Uterus (tissue), 4 donors: Measurements from ENCODE around the gene CPOX. TPM values are rescaled to one million over a fixed set of nuclear protein-coding genes. Genes with fewer than 3 reads are reported as not detected.

Experiments used
- DNase-seq, 2 donors: peaks; one replicate each; pipeline ENCODE4 v3.0.0-alpha.2; 2019 to 2020
- H3K27ac ChIP-seq, 2 donors: fragments of 200-600 bp; sonication (generic); 1 replicate in 1 of 2; 2 replicates in 1 of 2; pipeline ENCODE4 v1.5.1; 2016 to 2018
- H3K27me3 ChIP-seq, 2 donors: fragments of 200-600 bp; sonication (generic); one replicate each; pipeline ENCODE4 v1.5.1; 2018 to 2019; ENCODE audit warnings: control low read depth in 1 of 2
- H3K36me3 ChIP-seq, 2 donors: fragments of 200-600 bp; sonication (generic); one replicate each; pipeline ENCODE4 v1.5.1; 2019; ENCODE audit warnings: control low read depth in 1 of 2
- H3K4me1 ChIP-seq, 2 donors: fragments of 200-600 bp; sonication (generic); one replicate each; pipeline ENCODE4 v1.5.1; 2018 to 2019; ENCODE audit warnings: control low read depth in 1 of 2
- H3K4me3 ChIP-seq, 2 donors: fragments of 200-600 bp; sonication (generic); 1 replicate in 1 of 2; 2 replicates in 1 of 2; pipeline ENCODE4 v1.5.1; 2018 to 2019; ENCODE audit warnings: mild to moderate bottlenecking in 1 of 2
- H3K9me3 ChIP-seq, 2 donors: fragments of 200-600 bp; sonication (generic); one replicate each; pipeline ENCODE4 v1.5.1; 2019; ENCODE audit warnings: control low read depth in 1 of 2
- CTCF ChIP-seq, 4 experiments: fragments of 200-600 bp in 2 of 4; fragments of 450-650 bp in 2 of 4; sonication (generic) in 2 of 4; IDR thresholded peaks; one replicate each; pipeline ENCODE4 v1.5.1; 2016 to 2019; ENCODE audit warnings: antibody characterized with exemption in 4 of 4, mild to moderate bottlenecking in 2 of 4, moderate library complexity in 1 of 4
- POLR2A ChIP-seq, 2 donors: fragments of 450-650 bp; IDR thresholded peaks; one replicate each; pipeline ENCODE4 v1.6.1; 2016; ENCODE audit warnings: antibody characterized with exemption in 2 of 2, mild to moderate bottlenecking in 1 of 2, moderate library complexity in 1 of 2
- intact Hi-C: fragments of 100-400 bp; cut with DNase I; formaldehyde crosslinking; loops from one replicate; pipeline ENCODE4 v1.15.1; 2023; ENCODE audit warnings: low total_unique reads
- total RNA-seq, 4 donors: library from RNA; depleted of rRNA in 3 of 4; stranded (reverse); fragments of >200 nt in 3 of 4; gene quantifications; one replicate each; pipeline versions ENCODE4 v1.1.0 to v1.2.4, GENCODE V29; 2014 to 2023
- donor health status: DM: yes; HTN: yes; CAD: no.

Gene CPOX
- total RNA-seq, 4 donors from 2014 or later: 2.8 to 30.5 (median 17.7) TPM

- intact Hi-C loops: no loop called here
- H3K4me1 ChIP-seq: no peaks in the 10 kb centered on the region
- H3K36me3 ChIP-seq: no peaks in the 10 kb centered on the region
Observed at GRCh38 chr3:98587654-98588053, 5.8 kb downstream of the CPOX start.

GRCh38 chr3:98584547-98584946 is 8.9 kb downstream of the CPOX start:
- Histone ChIP-seq H3K36me3 (no peaks in the 10 kb centered on the region), H3K27ac (no peak overlapping the region), H3K4me1 (no peaks in the 10 kb centered on the region), H3K27me3 (no peaks in the 10 kb centered on the region), H3K4me3 (no peak overlapping the region), H3K9me3 (no peaks in the 10 kb centered on the region)
- DNase-seq: no peak
- intact Hi-C loops: no loop called here
- TF ChIP-seq POLR2A (IDR thresholded peaks at IDR 0.05) (no peak), CTCF (IDR thresholded peaks at IDR 0.05) (no peak)

More at GRCh38 chr3:98587654-98588053, 5.8 kb downstream of the CPOX start:
- Histone ChIP-seq H3K4me3 (no peak overlapping the region), H3K9me3 (no peaks in the 10 kb centered on the region), H3K27me3 (no peaks in the 10 kb centered on the region), H3K27ac (no peak overlapping the region)
- TF ChIP-seq CTCF (IDR thresholded peaks at IDR 0.05): no peak
- TF ChIP-seq POLR2A (IDR thresholded peaks at IDR 0.05): no peak
- DNase-seq: no peak

- intact Hi-C loops: no loop called here
- Histone ChIP-seq H3K36me3 (no peaks in the 10 kb centered on the region), H3K4me3 (no peak overlapping the region), H3K27ac (no peak overlapping the region), H3K9me3 (no peaks in the 10 kb centered on the region), H3K27me3 (no peaks in the 10 kb centered on the region), H3K4me1 (no peaks in the 10 kb centered on the region)
- TF ChIP-seq POLR2A (IDR thresholded peaks at IDR 0.05) (no peak), CTCF (IDR thresholded peaks at IDR 0.05) (no peak)
- DNase-seq: no peak
Observed at GRCh38 chr3:98583766-98584165, 9.6 kb downstream of the CPOX start.

- no peak for DNase-seq
- H3K36me3 ChIP-seq: no peaks in the 10 kb centered on the region
Observed at GRCh38 chr3:98582042-98582441, 11.4 kb downstream of the CPOX start.

GRCh38 chr3:98581474-98581873 is 11.9 kb downstream of the CPOX start:
- TF ChIP-seq POLR2A (IDR thresholded peaks at IDR 0.05): no peak
- no peak for TF ChIP-seq CTCF (IDR thresholded peaks at IDR 0.05)
- H3K4me1 ChIP-seq: no peaks in the 10 kb centered on the region
- H3K36me3 ChIP-seq: no peaks in the 10 kb centered on the region
- no peaks in the 10 kb centered on the region for H3K9me3 ChIP-seq
- H3K4me3 ChIP-seq: no peak overlapping the region
- no peak for DNase-seq
- no peaks in the 10 kb centered on the region for H3K27me3 ChIP-seq
- H3K27ac ChIP-seq: no peak overlapping the region
- intact Hi-C loops: no loop called here

More at GRCh38 chr3:98582042-98582441, 11.4 kb downstream of the CPOX start:
- H3K4me3 ChIP-seq: no peak overlapping the region
- intact Hi-C loops: no loop called here
- H3K4me1 ChIP-seq: no peaks in the 10 kb centered on the region
- H3K27ac ChIP-seq: no peak overlapping the region
- TF ChIP-seq CTCF (IDR thresholded peaks at IDR 0.05): no peak
- no peak for TF ChIP-seq POLR2A (IDR thresholded peaks at IDR 0.05)
- H3K9me3 ChIP-seq: no peaks in the 10 kb centered on the region
- H3K27me3 ChIP-seq: no peaks in the 10 kb centered on the region
